Activated T-cell treated with anti-CD3 and anti-CD28 coated beads for 24 hours (primary cell): ENCODE results near the gene MAPK1.
"Not testable (repeated sequence)": the region's sequence is repeated elsewhere in the genome, so short reads cannot be mapped to it uniquely, and the experiment has no call there.

ENCODE experiments used
- DNase-seq: peaks from one replicate; pipeline ENCODE4 v3.0.0-alpha.2; 2020; ENCODE audit warnings: low read depth

MAPK1 gene

GRCh38 chr22:21881841-21882753, 14.7 kb upstream of the MAPK1 start:
- DNase-seq: no peak

- DNase-seq: peak; percentile 42
Measured at GRCh38 chr22:21876486-21877176, 9.2 kb upstream of the MAPK1 start.

GRCh38 chr22:21874953-21875352, 7.5 kb upstream of the MAPK1 start:
- DNase-seq: not testable (repeated sequence)

- DNase-seq: no peak
Measured at GRCh38 chr22:21873619-21874018, 6.2 kb upstream of the MAPK1 start.

- DNase-seq: not testable (repeated sequence)
Measured at GRCh38 chr22:21872741-21873140, 5.3 kb upstream of the MAPK1 start.

- DNase-seq: no peak
Measured at GRCh38 chr22:21868651-21869050, 1.2 kb upstream of the MAPK1 start.

- no peak for DNase-seq
Measured at GRCh38 chr22:21866833-21867527, 465 bp downstream of the MAPK1 start.

GRCh38 chr22:21865041-21865440, 2.4 kb downstream of the MAPK1 start:
- no peak for DNase-seq

- no peak for DNase-seq
Measured at GRCh38 chr22:21862386-21863245, 4.8 kb downstream of the MAPK1 start.

- no peak for DNase-seq
Measured at GRCh38 chr22:21861851-21862250, 5.6 kb downstream of the MAPK1 start.

- DNase-seq: no peak
Measured at GRCh38 chr22:21861264-21861848, 6.1 kb downstream of the MAPK1 start.

GRCh38 chr22:21860491-21861039, 6.9 kb downstream of the MAPK1 start:
- DNase-seq: no peak

GRCh38 chr22:21858025-21858764, 9.2 kb downstream of the MAPK1 start:
- DNase-seq: no peak

- no peak for DNase-seq
Measured at GRCh38 chr22:21857481-21857914, 9.9 kb downstream of the MAPK1 start.

GRCh38 chr22:21856868-21857267, 10.6 kb downstream of the MAPK1 start:
- no peak for DNase-seq

- DNase-seq: no peak
Measured at GRCh38 chr22:21856197-21856596, 11.2 kb downstream of the MAPK1 start.

GRCh38 chr22:21855676-21856075, 11.8 kb downstream of the MAPK1 start:
- no peak for DNase-seq

- no peak for DNase-seq
Measured at GRCh38 chr22:21850660-21851059, 16.8 kb downstream of the MAPK1 start.

- no peak for DNase-seq
Measured at GRCh38 chr22:21849489-21849888, 18.0 kb downstream of the MAPK1 start.

- DNase-seq: not testable (repeated sequence)
Measured at GRCh38 chr22:21848057-21848456, 19.4 kb downstream of the MAPK1 start.
